ENCODE data around the gene NBAS.
A peak's percentile ranks its signal among the peaks of the same experiment; 100 is the strongest.
"Not testable (repeated sequence)": the region's sequence is repeated elsewhere in the genome, so short reads cannot be mapped to it uniquely, and the experiment has no call there.

NBAS gene

GRCh38 chr2:15260196-15260595, 300.9 kb downstream of the NBAS start:
- DNase-seq (ENCODE audit: low read depth) = no peak
- H3K4me3 ChIP-seq (ENCODE audit: low read depth, low read length) = no peak overlapping the region
- in situ Hi-C loops (cut with HindIII; ENCODE audit: low sequenced_read_pairs) = no loop called here
- TF ChIP-seq CTCF (IDR thresholded peaks at IDR 0.05; ENCODE audit: low read depth, low read length, missing control alignments) = no peak

DNA sequence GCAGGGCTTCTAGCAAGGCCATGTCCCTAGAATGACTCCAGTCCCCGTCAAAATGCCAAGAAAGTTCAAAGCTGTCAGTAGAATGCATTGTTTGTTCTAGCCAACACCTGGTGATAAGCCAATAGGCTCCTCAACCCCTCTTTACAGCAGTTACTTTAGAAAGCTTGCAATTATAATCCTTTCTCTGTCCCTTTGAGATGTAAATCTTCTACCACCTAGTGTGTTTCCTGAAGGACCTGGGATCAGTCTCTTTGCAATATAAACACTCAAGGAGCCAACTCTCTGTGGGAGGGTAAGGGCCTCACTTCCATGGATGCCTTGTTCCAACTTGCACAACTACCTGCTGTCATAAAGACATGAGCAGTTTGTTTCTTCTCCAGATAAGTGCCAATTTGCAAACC, 301.8 kb downstream of the NBAS start:
- in situ Hi-C loops (cut with HindIII; ENCODE audit: low sequenced_read_pairs) = no loop called here
- H3K4me3 ChIP-seq (ENCODE audit: low read depth, low read length) = no peak overlapping the region
- no peak for TF ChIP-seq CTCF (IDR thresholded peaks at IDR 0.05; ENCODE audit: low read depth, low read length, missing control alignments)
- DNase-seq (ENCODE audit: low read depth) = peak; percentile 53

DNA sequence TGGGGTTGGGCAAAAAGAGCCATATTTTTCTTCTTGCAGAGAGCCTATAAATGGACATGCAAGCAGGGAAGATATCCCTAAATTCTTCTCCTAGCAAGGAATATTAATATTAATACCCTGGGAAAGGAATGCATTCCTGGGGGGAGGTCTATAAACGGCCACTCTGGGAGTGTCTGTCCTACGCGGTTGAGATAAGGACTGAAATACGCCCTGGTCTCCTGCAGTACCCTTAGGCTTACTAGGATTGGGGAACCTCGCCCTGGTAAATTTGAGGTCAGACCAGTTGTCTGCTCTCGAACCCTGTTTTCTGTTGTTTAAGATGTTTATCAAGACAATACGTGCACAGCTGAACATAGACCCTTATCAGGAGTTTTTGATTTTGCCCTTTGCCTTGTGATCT, 302.7 kb downstream of the NBAS start:
- DNase-seq (ENCODE audit: low read depth); in situ Hi-C loops (cut with HindIII; ENCODE audit: low sequenced_read_pairs); H3K4me3 ChIP-seq (ENCODE audit: low read depth, low read length): not testable (repeated sequence)

DNA sequence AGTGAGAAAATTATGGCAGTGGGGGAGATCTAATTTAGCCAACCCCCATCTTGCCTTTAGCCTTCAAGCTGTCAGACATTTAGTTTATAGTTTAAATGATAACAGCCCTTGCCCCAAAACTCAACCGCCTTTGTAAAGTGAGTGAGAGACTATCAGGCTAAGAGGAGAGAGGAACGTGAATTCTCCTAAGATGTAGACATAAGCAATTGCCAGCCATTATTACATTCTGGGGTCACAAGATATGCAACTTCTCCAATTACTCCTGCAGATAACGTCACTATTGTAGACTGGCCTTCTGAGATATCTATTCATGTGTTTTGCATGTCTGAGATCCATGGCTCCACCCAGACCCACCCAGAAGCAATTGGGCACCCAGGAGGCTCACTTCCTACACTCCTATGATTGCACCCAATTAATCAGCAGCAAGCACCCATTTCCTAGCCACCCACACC, 307.3 kb downstream of the NBAS start:
- TF ChIP-seq CTCF (IDR thresholded peaks at IDR 0.05; ENCODE audit: low read depth, low read length, missing control alignments) = no peak
- in situ Hi-C loops (cut with HindIII; ENCODE audit: low sequenced_read_pairs) = no loop called here
- no peak overlapping the region for H3K4me3 ChIP-seq (ENCODE audit: low read depth, low read length)
- no peak for DNase-seq (ENCODE audit: low read depth)

- in situ Hi-C loops (cut with HindIII; ENCODE audit: low sequenced_read_pairs) = no loop called here
- TF ChIP-seq CTCF (IDR thresholded peaks at IDR 0.05; ENCODE audit: low read depth, low read length, missing control alignments) = no peak
- no peak overlapping the region for H3K4me3 ChIP-seq (ENCODE audit: low read depth, low read length)
- DNase-seq (ENCODE audit: low read depth) = no peak
Observed at GRCh38 chr2:15253247-15253646, 307.9 kb downstream of the NBAS start.

- no peak for TF ChIP-seq CTCF (IDR thresholded peaks at IDR 0.05; ENCODE audit: low read depth, low read length, missing control alignments)
- H3K4me3 ChIP-seq (ENCODE audit: low read depth, low read length) = no peak overlapping the region
- in situ Hi-C loops (cut with HindIII; ENCODE audit: low sequenced_read_pairs) = no loop called here
- DNase-seq (ENCODE audit: low read depth) = no peak
Observed at GRCh38 chr2:15251753-15252152, 309.4 kb downstream of the NBAS start.

- in situ Hi-C loops (cut with HindIII; ENCODE audit: low sequenced_read_pairs) = not testable (repeated sequence)
Observed at GRCh38 chr2:15250946-15251345, 310.2 kb downstream of the NBAS start.

DNA sequence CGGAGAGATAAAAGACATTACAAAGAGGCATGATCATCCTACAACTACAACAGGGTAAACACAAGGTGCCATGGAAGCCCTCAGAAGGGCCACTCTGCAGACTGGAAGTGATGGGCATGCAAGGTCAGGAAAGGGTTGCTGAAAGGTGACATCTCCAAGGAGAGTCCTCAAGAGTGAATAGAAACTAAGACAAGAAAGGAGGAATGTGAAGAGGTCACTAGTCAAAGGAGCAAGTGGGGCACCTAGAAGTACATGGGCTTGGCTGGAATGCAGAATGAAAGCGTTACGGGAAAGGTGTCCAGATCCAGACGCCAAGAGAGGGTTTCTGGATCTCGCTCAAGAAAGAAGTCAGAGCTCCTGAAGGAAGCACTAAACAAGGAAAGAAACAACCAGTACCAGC, 314.3 kb downstream of the NBAS start:
- no peak for DNase-seq (ENCODE audit: low read depth)
- in situ Hi-C loops (cut with HindIII; ENCODE audit: low sequenced_read_pairs) = no loop called here
- no peak overlapping the region for H3K4me3 ChIP-seq (ENCODE audit: low read depth, low read length)
- no peak for TF ChIP-seq CTCF (IDR thresholded peaks at IDR 0.05; ENCODE audit: low read depth, low read length, missing control alignments)

More at GRCh38 chr2:15250946-15251345, 310.2 kb downstream of the NBAS start:
- not testable (repeated sequence) for H3K4me3 ChIP-seq (ENCODE audit: low read depth, low read length); DNase-seq (ENCODE audit: low read depth)
